Thyroid gland (tissue), 4 donors: ENCODE results near the gene AGBL4.
"Not testable (repeated sequence)": the region's sequence is repeated elsewhere in the genome, so short reads cannot be mapped to it uniquely, and the experiment has no call there.

ENCODE experiments used
- POLR2A ChIP-seq, 2 donors: fragments of 450-650 bp; IDR thresholded peaks; one replicate each; pipeline ENCODE4 v1.6.1; 2017; ENCODE audit warnings: antibody characterized with exemption in 2 of 2, mild to moderate bottlenecking in 2 of 2, moderate library complexity in 1 of 2
- TF ChIP-seq, protein P1 (sequence below), 6 experiments: fragments of 200-600 bp in 3 of 6; fragments of 450-650 bp in 3 of 6; sonication (generic) in 3 of 6; IDR thresholded peaks; one replicate each; pipeline ENCODE4 v1.5.1; 2016 to 2019; ENCODE audit warnings: antibody characterized with exemption in 6 of 6, mild to moderate bottlenecking in 2 of 6, inconsistent platforms in 1 of 6, moderate library complexity in 1 of 6

DNA sequence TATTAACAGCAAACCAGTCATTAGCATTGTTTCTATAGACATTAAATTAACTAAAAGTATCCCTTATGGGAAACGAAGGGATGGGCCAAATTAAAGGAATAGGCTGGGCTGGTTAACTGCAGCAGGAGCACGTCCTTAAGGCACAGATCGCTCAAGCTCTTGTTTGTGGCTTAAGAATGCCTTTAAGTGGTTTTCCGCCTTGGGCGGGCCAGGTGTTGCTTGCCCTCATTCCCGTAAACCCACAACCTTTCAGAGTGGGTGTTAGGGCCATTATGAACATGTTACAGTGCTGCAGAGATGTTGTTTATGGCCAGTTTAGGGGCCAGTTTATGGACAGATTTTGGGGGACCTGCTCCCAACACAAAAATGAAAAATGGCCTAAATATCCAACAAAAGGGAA lies 1503.9 kb downstream of the AGBL4 start:
- TF ChIP-seq, protein P1, sequence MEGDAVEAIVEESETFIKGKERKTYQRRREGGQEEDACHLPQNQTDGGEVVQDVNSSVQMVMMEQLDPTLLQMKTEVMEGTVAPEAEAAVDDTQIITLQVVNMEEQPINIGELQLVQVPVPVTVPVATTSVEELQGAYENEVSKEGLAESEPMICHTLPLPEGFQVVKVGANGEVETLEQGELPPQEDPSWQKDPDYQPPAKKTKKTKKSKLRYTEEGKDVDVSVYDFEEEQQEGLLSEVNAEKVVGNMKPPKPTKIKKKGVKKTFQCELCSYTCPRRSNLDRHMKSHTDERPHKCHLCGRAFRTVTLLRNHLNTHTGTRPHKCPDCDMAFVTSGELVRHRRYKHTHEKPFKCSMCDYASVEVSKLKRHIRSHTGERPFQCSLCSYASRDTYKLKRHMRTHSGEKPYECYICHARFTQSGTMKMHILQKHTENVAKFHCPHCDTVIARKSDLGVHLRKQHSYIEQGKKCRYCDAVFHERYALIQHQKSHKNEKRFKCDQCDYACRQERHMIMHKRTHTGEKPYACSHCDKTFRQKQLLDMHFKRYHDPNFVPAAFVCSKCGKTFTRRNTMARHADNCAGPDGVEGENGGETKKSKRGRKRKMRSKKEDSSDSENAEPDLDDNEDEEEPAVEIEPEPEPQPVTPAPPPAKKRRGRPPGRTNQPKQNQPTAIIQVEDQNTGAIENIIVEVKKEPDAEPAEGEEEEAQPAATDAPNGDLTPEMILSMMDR (IDR thresholded peaks at IDR 0.05), result not testable (repeated sequence)
- not testable (repeated sequence) for TF ChIP-seq POLR2A (IDR thresholded peaks at IDR 0.05)
